Smooth muscle cell of the pulmonary artery (primary cell): Measurements from ENCODE around the gene ATP9A. TPM values are rescaled to one million over a fixed set of nuclear protein-coding genes. Genes with fewer than 3 reads are reported as not detected.

Experiments
- total RNA-seq: library from RNA; depleted of rRNA; stranded (reverse); fragments of >200 nt; gene quantifications from 2 replicates; pipeline ENCODE4 v1.2.3, GENCODE V29; 2014

Gene ATP9A, protein sequence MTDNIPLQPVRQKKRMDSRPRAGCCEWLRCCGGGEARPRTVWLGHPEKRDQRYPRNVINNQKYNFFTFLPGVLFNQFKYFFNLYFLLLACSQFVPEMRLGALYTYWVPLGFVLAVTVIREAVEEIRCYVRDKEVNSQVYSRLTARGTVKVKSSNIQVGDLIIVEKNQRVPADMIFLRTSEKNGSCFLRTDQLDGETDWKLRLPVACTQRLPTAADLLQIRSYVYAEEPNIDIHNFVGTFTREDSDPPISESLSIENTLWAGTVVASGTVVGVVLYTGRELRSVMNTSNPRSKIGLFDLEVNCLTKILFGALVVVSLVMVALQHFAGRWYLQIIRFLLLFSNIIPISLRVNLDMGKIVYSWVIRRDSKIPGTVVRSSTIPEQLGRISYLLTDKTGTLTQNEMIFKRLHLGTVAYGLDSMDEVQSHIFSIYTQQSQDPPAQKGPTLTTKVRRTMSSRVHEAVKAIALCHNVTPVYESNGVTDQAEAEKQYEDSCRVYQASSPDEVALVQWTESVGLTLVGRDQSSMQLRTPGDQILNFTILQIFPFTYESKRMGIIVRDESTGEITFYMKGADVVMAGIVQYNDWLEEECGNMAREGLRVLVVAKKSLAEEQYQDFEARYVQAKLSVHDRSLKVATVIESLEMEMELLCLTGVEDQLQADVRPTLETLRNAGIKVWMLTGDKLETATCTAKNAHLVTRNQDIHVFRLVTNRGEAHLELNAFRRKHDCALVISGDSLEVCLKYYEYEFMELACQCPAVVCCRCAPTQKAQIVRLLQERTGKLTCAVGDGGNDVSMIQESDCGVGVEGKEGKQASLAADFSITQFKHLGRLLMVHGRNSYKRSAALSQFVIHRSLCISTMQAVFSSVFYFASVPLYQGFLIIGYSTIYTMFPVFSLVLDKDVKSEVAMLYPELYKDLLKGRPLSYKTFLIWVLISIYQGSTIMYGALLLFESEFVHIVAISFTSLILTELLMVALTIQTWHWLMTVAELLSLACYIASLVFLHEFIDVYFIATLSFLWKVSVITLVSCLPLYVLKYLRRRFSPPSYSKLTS
- 44.8 and 55.8 TPM in 2 replicates for total RNA-seq

DNA sequence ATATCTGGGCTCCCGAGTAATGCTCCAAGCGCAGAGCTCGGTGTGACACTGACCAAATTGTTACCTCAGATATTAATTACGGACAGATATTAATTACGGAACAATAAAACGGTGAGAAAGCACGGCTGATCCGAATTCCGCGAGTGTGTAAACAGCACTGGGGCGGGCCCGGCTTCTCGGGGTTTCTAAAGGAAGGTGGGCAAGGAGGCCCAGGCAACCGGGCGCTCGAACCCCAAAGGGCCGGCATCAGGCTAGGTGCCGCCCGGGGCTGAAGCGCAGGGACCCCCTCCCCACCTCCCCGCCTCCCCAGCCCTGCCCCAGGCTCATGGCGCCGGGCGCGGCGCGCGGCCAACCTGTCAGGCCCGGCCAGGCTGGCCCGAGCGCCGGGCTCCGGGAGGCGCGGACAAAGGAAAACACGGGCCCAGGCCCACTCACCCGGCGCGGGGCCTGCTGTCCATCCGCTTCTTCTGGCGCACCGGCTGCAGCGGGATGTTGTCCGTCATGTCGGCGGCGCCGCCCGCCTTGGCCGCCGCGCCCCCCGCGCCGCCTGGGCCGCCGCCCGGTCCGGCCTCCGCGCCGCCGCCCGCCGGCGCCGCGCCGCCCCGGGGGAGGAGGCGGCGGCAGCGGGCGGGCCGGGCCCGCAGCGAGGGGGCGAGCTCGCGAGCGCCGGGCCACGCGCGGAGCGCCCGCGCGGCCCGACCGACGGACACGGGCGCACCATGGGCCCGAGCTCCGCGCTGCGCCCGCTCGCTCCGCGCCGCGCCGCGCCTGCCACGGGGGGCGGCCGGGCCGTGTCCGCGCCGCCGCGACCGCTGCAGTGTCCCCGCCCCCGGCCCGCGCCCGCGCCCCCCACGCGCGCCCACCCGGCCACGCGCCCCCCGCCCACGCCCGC, at the start of gene ATP9A:
TSS of gene ATP9A (minus strand) at position 524 of the 892 bp plus-strand sequence. CDS start at position 503, 21 bp downstream.

DNA sequence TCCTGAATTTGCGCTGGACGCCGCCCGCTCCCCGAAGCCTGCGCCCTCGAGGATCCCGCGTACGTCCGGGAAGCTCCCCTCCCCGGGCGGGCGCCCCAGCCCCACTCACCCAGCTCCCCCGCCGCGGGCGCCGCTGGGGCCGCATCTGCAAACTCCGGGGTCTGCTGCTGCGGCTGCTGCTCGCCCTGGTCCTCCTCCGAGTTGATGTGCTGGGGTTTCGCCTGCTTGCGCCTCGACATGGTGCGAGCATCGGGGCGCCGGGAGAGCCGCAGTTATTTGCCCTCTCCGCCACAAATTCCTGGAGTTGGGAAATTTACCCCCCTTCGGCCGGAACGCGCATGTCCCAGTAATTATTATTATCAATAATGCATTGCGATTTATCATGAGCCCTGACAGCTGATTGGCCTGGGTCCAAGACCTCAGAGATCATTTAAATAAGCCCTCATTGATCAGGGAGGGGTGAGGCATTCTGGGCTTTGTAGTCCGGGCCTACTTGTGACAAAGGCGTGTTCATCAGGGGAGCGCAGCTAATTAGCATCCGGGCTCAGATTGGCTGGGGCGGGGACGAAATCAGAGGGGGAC, 34.1 kb upstream of the ATP9A start, which contains the start of gene SALL4:
TSS of gene SALL4 (minus strand) at position 352 of the 582 bp plus-strand sequence. CDS start at position 239, 113 bp downstream.

Other genes with a start within 250 kb of the ATP9A start
- 0.26 and 0.30 TPM in 2 replicates for gene NFATC2, start 225.7 kb downstream of the ATP9A start, total RNA-seq
- 0.07 and 0.13 TPM in 2 replicates for gene SALL4, start 34.1 kb upstream of the ATP9A start, total RNA-seq